HG02981 (cell line): ENCODE measurements around the gene PTRH1.
"Not testable (repeated sequence)": the region's sequence is repeated elsewhere in the genome, so short reads cannot be mapped to it uniquely, and the experiment has no call there.

ENCODE experiments used
- ATAC-seq: cut with Tn5 transposase; IDR thresholded peaks from one replicate; pipeline ENCODE4 v1.9.1; 2021; ENCODE audit warnings: mild to moderate bottlenecking, moderate library complexity; ENCODE audit not compliant: unreplicated experiment

Gene PTRH1

GRCh38 chr9:127715470-127716337, at the start of gene PTRH1, which contains the start of gene TTC16:
Gene PTRH1 (minus strand): TSS chr9:127715663. CDS start chr9:127715639, 24 bp downstream.
Gene TTC16 (plus strand): TSS chr9:127716079. CDS start chr9:127716146, 67 bp downstream.
- ATAC-seq, result peak; percentile 92

- ATAC-seq, result no peak
Observed at GRCh38 chr9:127763918-127764384, 48.5 kb upstream of the PTRH1 start.

- no peak for ATAC-seq
Observed at GRCh38 chr9:127762111-127762676, 46.7 kb upstream of the PTRH1 start.

GRCh38 chr9:127761491-127761956, 46.1 kb upstream of the PTRH1 start:
- ATAC-seq, result no peak

- no peak for ATAC-seq
Observed at GRCh38 chr9:127761061-127761460, 45.6 kb upstream of the PTRH1 start.

- no peak for ATAC-seq
Observed at GRCh38 chr9:127758843-127759242, 43.4 kb upstream of the PTRH1 start.

- ATAC-seq, result not testable (repeated sequence)
Observed at GRCh38 chr9:127756776-127757175, 41.3 kb upstream of the PTRH1 start.

GRCh38 chr9:127756233-127756632, 40.8 kb upstream of the PTRH1 start:
- no peak for ATAC-seq

GRCh38 chr9:127755061-127756060, 39.9 kb upstream of the PTRH1 start:
- no peak for ATAC-seq

GRCh38 chr9:127754099-127755060, 38.9 kb upstream of the PTRH1 start:
- no peak for ATAC-seq

GRCh38 chr9:127753622-127754021, 38.2 kb upstream of the PTRH1 start:
- ATAC-seq, result no peak

GRCh38 chr9:127753148-127753547, 37.7 kb upstream of the PTRH1 start:
- ATAC-seq, result no peak

- no peak for ATAC-seq
Observed at GRCh38 chr9:127751269-127752054, 36.0 kb upstream of the PTRH1 start.

GRCh38 chr9:127749090-127749787, 33.8 kb upstream of the PTRH1 start:
- no peak for ATAC-seq

GRCh38 chr9:127746959-127747569, 31.6 kb upstream of the PTRH1 start:
- no peak for ATAC-seq

- no peak for ATAC-seq
Observed at GRCh38 chr9:127744398-127745110, 29.1 kb upstream of the PTRH1 start.

- ATAC-seq, result no peak
Observed at GRCh38 chr9:127742435-127743088, 27.1 kb upstream of the PTRH1 start.
